Measurements from ENCODE around the gene ZDHHC12. TPM values are rescaled to one million over a fixed set of nuclear protein-coding genes. Genes with fewer than 3 reads are reported as not detected.

Gene ZDHHC12
- total and polyA plus RNA-seq, 2 of the 13 experiments (the other 11 are each of a cell fraction or from before 2014, with no cell fraction given): 25.4 to 28.0 TPM

DNA sequence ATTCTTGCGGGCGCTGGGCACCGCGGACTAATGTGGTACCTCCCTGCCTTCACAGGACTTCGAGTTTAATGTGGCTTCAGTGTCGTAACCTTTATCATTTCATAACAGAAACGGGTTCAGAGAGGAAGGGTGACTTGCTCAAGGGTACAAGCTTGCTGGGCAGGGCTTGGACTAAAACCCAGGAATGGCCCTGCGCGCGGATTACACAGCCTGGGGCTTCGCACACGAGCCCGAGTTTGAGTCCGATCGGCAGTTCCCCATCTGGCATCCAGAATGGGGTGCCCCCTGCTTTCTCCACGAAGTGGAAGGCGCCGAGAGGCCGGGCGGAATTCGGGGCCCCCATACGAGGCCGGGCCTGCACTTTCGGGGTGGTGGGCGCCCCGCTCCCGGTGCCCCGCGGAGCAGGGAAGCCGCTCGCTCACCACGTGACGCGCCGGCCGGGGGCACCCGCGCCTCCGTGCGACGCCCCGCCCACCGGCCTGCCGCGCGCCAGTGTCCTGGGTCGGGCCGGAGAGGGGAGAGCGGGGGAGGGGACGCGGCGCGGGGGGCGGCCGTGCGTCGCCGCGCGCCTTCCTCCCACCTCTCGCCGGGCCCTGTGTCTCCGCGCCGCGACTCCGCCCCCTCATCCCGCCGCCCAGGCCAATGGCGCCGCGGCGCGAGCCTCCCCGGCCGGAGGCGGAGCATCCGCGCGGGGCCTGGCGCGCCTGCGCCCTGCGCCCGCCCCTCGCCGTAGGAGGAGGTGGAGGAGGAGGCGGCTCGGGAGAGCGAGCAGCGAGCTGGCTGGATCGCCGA is 35.2 kb downstream of the ZDHHC12 start, which contains the start of gene SET:
Gene SET, plus strand, starts transcription at position 722 of the 792 bp plus-strand sequence. CDS start 361 bp downstream, outside the sequence.
- Histone ChIP-seq H3K79me2 (ENCODE audit: insufficient read depth, low read length) (peaks cover 41% of the 10 kb centered on the region), H3K9ac (ENCODE audit: insufficient read depth, low read depth, low read length) (peak within 1 kb of the TSS; percentile 86), H3K4me2 (ENCODE audit: low read depth, low read length) (peak within 1 kb of the TSS; percentile 99), H4K20me1 (ENCODE audit: insufficient read depth, low read length) (peaks cover 19% of the 10 kb centered on the region), H3K27ac (ENCODE audit: extremely low read length, insufficient read depth, low read length) (peak within 1 kb of the TSS; percentile 91), H2AFZ (ENCODE audit: low read length) (no peak within 1 kb of the TSS), H3K36me3 (replicated peaks in 1 of 2; ENCODE audit: control insufficient read depth in 1 of 2, insufficient read depth in 2 of 2, low read length in 2 of 2) (peaks cover 5 to 25% of the 10 kb centered on the region in 2 experiments; a peak in 4 of 5 replicates), H3K4me3 (replicated peaks in 1 of 3; ENCODE audit: insufficient read depth in 1 of 3, low read depth in 2 of 3, low read length in 3 of 3) (peak within 1 kb of the TSS; percentile 71 to 81 (median 77)), H3K27me3 (ENCODE audit: control insufficient read depth in 1 of 2, insufficient read depth in 2 of 2, low read length in 2 of 2) (no peaks in the 10 kb centered on the region; a peak in 1 of 5 replicates), H3K4me1 (ENCODE audit: insufficient read depth, low read length) (peaks cover 65% of the 10 kb centered on the region), H3K9me3 (ENCODE audit: low read length) (no peaks in the 10 kb centered on the region)
- TSS peak; percentile 75 for BruUV-seq (replicated peaks)
- ChIA-PET CTCF (ENCODE audit: low intra/inter-chr PET ratio, low total read pairs) (no interaction called here), POLR2A (interaction anchor here (0.6 to 1.6 kb wide), 7 partner anchors 25 to 141 kb away, joined by 3 to 6 read pairs (median 3); partner anchors contain the start of genes DYNC2I2, SPOUT1 and ZDHHC12)
- FAIRE-seq (no peak), DNase-seq (ENCODE audit: low spot score) (peak; percentile 84), ATAC-seq (peak; percentile 70)
- WGBS (ENCODE audit: low lambda C conversion rate): 2% methylated on average over 27 of the region's 93 CpGs
- in situ Hi-C loops (cut with HindIII; ENCODE audit: extremely low pct_ligation_motif_present, low pct_unique_long_range_greater_than_20kb) (no loop called here), intact Hi-C loops (cut with micrococcal nuclease; ENCODE audit: unreplicated experiment) (loop anchor here (5.0 kb wide), 1 partner anchor 51 kb away; no protein-coding TSS in a partner anchor)
- TF ChIP-seq GATAD2A (CRISPR knock-in tag; IDR thresholded peaks at IDR 0.05) (peak; percentile 35; the same call in 1 of the 2 replicates), ZNF205 (CRISPR knock-in tag; IDR thresholded peaks at IDR 0.05) (no peak), ZNF138 (CRISPR knock-in tag; IDR thresholded peaks at IDR 0.05; ENCODE audit: low read depth) (no peak), NFYC (CRISPR knock-in tag; IDR thresholded peaks at IDR 0.05) (0 out of 2 replicates have a peak, but pooled peaks have one; percentile 9), HMGA1 (CRISPR knock-in tag; conservative IDR thresholded peaks at IDR 0.05) (no peak), ZNF431 (CRISPR knock-in tag; IDR thresholded peaks at IDR 0.05; ENCODE audit: borderline replicate concordance, low read depth) (no peak), ZNF225 (CRISPR knock-in tag; IDR thresholded peaks at IDR 0.05) (0 out of 2 replicates have a peak, but pooled peaks have one; percentile 25), HES4 (CRISPR knock-in tag; IDR thresholded peaks at IDR 0.05; ENCODE audit: borderline replicate concordance) (peak; percentile 25; the same call in 1 of the 2 replicates), XRCC5 (optimal IDR thresholded peaks at IDR 0.05; ENCODE audit: low read length) (no peak), POLR2G (IDR thresholded peaks at IDR 0.05; ENCODE audit: low read depth, low read length) (peak; percentile 68), ZNF839 (CRISPR knock-in tag; IDR thresholded peaks at IDR 0.05; ENCODE audit: borderline replicate concordance) (no peak; the same call in 1 of the 2 replicates), ZFAT (CRISPR knock-in tag; conservative IDR thresholded peaks at IDR 0.05) (no peak), GPBP1L1 (CRISPR knock-in tag; IDR thresholded peaks at IDR 0.05) (no peak), BCL3 (CRISPR knock-in tag; IDR thresholded peaks at IDR 0.05) (peak; percentile 84), ZNF616 (CRISPR knock-in tag; IDR thresholded peaks at IDR 0.05; ENCODE audit: low read depth) (no peak), HIC2 (CRISPR knock-in tag; IDR thresholded peaks at IDR 0.05; ENCODE audit: low read depth) (peak; percentile 56), CENPT (CRISPR knock-in tag; IDR thresholded peaks at IDR 0.05; ENCODE audit: low read depth) (no peak), MTA1 (CRISPR knock-in tag; IDR thresholded peaks at IDR 0.05; ENCODE audit: borderline replicate concordance) (peak; percentile 53; the same call in 1 of the 2 replicates)
- TF ChIP-seq, protein P1, sequence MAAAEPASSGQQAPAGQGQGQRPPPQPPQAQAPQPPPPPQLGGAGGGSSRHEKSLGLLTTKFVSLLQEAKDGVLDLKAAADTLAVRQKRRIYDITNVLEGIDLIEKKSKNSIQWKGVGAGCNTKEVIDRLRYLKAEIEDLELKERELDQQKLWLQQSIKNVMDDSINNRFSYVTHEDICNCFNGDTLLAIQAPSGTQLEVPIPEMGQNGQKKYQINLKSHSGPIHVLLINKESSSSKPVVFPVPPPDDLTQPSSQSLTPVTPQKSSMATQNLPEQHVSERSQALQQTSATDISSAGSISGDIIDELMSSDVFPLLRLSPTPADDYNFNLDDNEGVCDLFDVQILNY (CRISPR knock-in tag; conservative IDR thresholded peaks at IDR 0.05): no peak

Measured in HepG2 (cell line).